Kasumi-1 (cell line): ENCODE data around the gene SEL1L3.
A peak's percentile ranks its signal among the peaks of the same experiment; 100 is the strongest.

Experiments
- DNase-seq, 2 experiments: peaks; one replicate each; lab custom pipeline; 2025; lab: John Stamatoyannopoulos, UW

The SEL1L3 gene

DNA sequence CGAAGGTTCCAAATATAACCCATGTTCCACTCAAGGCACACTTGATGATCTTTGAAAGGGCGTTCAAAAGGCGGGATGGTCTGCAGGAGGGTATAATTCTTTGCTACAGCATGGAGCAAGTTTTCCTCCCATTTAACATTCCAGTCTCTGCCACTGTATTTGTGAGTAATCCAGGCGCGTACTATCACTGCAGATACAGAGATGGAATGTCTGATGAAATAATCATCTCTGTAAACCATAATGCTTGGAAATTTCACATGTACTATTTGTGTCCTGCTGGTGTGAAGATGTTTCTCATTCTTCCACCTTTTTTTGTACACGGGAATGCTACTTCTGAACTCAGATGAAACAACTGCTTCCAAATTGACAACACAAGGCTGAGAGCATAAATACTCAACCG lies 15.5 kb downstream of the SEL1L3 start:
- no peak for DNase-seq

DNA sequence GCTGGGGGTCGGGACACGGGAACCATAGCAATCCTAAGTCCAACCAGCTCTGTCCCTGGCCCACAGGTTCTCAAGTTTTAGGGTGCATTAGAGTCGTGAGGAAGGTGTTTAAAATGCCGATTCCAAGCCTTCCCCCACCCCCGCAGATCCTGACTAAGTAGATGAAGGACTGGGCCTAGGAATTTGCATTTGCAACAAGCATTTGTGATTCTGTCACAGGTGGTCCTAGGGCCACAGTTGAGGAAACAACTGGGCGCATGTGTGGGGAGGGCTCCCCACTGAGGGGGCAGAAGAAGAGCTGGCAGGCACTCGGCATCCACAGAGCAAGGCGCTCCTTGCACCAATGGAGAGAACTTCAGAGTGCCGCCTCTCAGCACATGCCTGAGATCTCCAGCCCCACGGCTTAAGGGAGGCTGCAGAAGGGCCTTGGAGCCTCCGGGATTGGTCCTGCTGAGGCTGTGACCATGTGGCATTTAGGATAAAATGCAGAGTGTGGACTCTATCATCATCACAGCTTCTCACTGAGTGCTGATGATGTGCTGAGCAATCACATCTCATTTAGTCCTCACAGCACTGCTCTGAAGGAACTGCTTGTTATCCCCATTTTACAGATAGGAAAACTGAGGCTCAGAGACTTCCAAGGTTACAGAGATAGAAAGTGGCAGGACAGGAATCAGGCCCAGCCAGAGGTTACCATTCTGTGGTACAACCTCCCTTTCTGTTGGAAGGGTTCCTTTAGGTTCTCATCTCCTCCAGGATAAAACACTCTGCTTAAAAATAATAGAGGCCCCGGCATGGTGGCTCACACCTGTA lies 16.7 kb downstream of the SEL1L3 start:
- no peak for DNase-seq

DNA sequence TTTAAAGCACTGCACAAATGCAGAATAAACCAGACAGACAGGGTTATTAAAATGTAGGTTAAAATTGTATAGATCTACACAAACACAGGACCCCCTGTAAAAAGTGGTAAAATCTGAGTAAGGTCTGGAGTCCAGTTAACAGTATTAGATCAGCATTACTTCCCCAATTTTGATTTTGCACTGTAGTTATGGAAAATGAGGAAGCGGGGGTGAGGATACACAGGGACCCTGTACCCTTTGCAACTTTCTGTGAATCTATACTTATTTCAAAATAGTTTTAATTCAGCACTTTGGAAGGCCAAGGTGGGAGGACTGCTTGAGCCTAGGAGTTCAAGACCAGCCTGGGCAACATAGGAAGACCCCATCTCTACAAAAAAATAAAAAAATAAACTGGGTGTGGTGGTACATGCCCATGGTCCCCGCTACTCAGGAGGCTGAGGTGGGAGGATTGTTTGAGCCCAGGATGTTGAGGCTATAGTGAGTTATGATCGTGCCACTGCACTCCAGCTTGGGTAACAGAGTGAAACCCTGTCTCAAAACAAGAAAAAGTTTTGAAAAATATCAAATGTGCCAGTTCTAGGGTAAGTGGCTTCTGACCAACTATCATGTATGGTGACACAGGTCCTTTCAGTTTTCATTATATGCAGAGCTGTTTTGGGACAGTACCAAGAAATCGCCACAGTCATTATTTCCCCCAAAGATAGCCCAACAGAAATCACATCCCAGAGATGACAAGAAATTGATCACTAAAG lies 17.7 kb downstream of the SEL1L3 start:
- DNase-seq = peak; percentile 60 to 61

- DNase-seq = no peak
Measured at GRCh38 chr4:25843340-25844097, 19.3 kb downstream of the SEL1L3 start.

- DNase-seq = no peak
Measured at GRCh38 chr4:25842229-25842845, 20.5 kb downstream of the SEL1L3 start.

GRCh38 chr4:25839687-25840086 lies 23.1 kb downstream of the SEL1L3 start:
- DNase-seq = no peak

GRCh38 chr4:25839233-25839632 lies 23.6 kb downstream of the SEL1L3 start:
- DNase-seq = no peak

GRCh38 chr4:25838526-25838925 lies 24.3 kb downstream of the SEL1L3 start:
- no peak for DNase-seq

GRCh38 chr4:25837107-25837506 lies 25.7 kb downstream of the SEL1L3 start:
- DNase-seq = no peak

DNA sequence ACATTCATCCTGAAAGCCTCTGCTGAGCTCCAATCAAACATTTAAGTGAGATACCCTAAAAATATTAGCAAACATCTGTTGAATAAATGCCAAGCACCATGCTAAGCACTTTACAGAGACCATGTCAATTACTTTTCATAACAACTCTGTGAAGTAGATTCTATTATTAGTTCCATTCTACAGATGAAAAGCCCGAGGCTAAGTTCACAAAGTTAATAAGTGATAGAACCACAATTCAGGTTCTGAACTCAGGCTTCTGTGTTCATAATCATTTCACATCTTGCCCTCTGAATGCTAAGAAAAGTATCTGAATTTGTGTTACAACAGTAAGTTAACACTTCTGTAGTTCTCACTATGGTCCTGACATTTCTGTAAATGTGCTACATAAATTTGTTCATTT lies 27.4 kb downstream of the SEL1L3 start:
- no peak for DNase-seq

- no peak for DNase-seq
Measured at GRCh38 chr4:25834411-25835107, 28.2 kb downstream of the SEL1L3 start.

DNA sequence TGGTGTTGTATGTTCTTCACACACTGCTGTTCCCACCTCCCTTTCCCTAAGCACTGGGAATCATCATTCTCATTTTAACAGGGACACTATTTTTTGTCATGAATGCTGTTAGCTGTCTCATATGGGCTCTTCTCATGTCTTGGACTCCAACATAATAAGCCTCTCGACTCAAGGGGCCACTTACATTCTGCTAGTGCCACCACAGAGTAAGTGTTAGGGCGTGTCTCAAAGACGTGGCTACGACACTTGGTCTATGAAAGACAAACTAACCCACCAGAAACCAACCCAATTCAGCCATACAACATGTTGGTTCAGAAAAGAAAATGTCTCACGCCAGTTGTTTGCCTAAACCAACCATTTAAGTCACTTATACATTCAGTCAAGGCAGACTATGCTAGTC lies 32.2 kb downstream of the SEL1L3 start:
- DNase-seq = no peak

DNA sequence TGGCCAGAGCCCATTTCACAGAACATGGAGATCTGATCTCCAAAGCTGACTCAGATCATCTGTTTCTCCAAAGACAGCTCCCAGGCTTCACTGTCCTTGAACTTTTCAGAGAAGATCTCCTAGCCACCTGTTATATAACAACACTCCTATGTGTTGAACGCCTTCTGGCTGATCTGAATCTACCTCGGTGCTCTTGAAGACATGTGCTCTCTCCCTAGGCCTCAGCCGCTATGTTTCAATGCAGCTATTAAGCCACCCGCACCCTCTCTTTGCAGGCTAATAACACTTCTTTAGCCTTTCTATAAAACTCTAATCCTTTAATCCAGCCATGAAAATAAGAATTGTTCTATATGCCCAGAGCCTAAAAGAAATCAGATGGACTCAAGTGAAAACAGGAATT lies 34.9 kb downstream of the SEL1L3 start:
- DNase-seq = no peak

DNA sequence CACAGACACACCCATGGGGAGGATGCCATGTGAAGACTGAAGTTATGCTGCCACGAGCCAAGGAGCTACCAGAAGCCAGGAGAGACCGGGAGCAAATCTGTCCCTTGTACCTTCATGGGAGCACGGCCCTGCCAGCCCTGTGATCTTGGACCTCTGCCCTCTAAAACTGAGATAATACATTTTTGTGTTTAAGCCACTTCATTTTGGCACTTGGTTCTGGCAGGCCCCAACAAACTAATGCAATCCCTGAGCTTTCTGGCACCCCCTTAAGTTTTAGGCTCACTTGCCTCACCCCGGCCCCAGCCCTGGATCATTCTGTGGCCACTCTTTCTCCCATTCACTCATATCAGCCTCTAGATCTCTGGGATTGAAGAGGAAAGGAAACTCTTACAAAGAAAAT lies 35.4 kb downstream of the SEL1L3 start:
- DNase-seq = no peak

DNA sequence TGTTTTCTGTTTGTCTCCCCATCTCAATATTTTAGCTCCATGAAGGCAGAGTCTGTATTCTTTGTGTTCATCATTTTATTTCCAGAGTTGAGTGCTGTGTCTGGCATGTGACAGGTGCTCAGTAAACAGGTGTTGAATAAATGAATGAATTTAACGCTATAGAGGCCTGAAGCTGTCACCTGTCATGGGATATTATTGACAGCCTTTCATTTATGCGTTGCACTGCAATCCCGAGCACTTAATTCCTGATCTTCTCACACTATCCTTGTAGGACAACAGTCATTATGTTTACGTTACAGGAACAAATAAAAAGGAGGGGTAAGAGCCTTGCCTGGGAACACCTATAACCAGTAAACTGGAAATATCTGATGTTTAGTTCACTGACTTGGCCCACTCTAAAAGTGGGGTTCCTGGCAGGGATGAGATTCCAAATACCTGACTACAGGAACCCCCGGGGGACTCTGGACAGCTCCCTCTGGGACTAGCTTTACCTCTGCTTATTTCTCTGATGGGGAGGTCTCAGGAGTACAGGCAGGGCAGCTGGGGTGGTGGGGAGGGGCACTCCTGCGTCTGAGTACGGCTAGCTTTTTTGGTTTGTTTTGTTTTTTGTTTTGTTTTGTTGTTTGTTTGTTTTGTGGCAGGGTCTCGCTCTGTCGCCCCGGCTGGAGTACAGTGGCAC lies 36.6 kb downstream of the SEL1L3 start:
- no peak for DNase-seq

GRCh38 chr4:25823632-25824031 lies 39.2 kb downstream of the SEL1L3 start:
- no peak for DNase-seq

GRCh38 chr4:25821899-25822298 lies 40.9 kb downstream of the SEL1L3 start:
- no peak for DNase-seq

GRCh38 chr4:25821267-25821666 lies 41.5 kb downstream of the SEL1L3 start:
- DNase-seq = no peak

DNA sequence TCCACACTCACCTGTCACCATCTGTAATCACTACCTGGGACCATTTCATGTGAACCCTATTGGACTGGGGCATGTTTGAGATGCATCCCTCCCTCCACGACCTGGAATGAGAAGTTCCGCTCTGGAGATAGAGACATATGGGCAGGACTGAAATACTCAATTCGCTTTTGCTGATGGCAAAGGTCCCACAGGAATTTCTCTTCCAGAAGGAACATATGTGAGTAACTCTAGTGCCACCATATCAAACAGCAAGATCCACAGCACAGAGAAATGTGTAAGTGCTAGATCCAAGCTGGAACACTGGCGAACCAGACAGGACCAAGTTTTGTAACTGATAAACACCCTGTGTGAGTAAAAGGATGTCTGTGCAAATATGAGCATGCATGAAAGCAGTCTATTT lies 43.9 kb downstream of the SEL1L3 start:
- DNase-seq = no peak

DNA sequence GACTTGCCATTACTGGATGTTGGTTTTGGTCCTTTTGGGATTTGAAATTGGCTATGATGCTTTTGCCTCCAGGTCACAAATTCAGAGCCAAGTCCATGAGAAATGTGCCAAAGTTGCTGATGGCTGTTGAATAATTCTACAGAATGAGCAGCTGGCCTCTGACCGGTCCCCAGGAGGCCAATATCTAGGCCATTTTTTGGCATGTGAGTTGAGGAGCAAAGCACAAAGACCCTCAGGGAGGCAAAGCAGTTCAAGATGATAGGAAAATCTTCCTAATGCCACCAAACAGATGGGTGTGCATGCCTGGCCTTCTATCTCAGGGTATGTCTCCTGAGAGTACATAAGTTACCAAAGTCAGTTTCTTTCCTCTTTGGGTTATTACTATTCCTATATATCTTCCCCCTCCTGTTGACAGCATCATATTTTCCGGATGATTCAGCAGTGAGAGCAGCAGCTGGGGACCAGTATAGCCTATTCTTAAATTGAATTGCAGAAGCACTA lies 44.4 kb downstream of the SEL1L3 start:
- no peak for DNase-seq
